Endothelial cell of umbilical vein (primary cell): ENCODE results near the gene SETMAR. TPM values are rescaled to one million over a fixed set of nuclear protein-coding genes. Genes with fewer than 3 reads are reported as not detected.
"Not testable (repeated sequence)": the region's sequence is repeated elsewhere in the genome, so short reads cannot be mapped to it uniquely, and the experiment has no call there.

Experiments used
- BruUV-seq: library from RNA; stranded (reverse); fragments of 400-500 nt; replicated peaks from 2 replicates; lab custom pipeline; 2021; lab: Mats Ljungman, UMichigan
- CTCF ChIA-PET: fragments of 300-600, 350-600 bp; sonication (Branson Sonifier 250); formaldehyde crosslinking; loops from one replicate; lab custom pipeline; 2021; ENCODE audit warnings: antibody characterized with exemption, inconsistent platforms; lab: Charles Lee
- POLR2A ChIA-PET: fragments of 300-600, 350-600 bp; sonication (Branson Sonifier 250); formaldehyde crosslinking; loops from one replicate; lab custom pipeline; 2021; ENCODE audit warnings: antibody characterized with exemption, inconsistent platforms; lab: Charles Lee
- DNase-seq: peaks from one replicate; pipeline ENCODE4 v3.0.0-alpha.2; 2011; ENCODE audit warnings: low read depth, low spot score
- FAIRE-seq: peaks from 2 replicates; lab custom pipeline; 2011; peaks lifted over from hg19 to GRCh38; lab: Jason Lieb, UNC
- H2AFZ ChIP-seq: 2 replicates; pipeline ENCODE4 v1.6.0; 2012; ENCODE audit warnings: low read depth, low read length, control low read depth, inconsistent platforms
- H3K27ac ChIP-seq: 2 replicates; pipeline ENCODE4 v1.5.1; 2011; ENCODE audit warnings: low read depth, mild to moderate bottlenecking, control low read depth, low read length, moderate library complexity; ENCODE audit not compliant: insufficient read depth
- H3K27me3 ChIP-seq, 2 experiments: 2 replicates each; pipeline versions ENCODE4 v1.6.0 to v1.6.1; 2011; ENCODE audit warnings: low read length in 2 of 2, mixed read lengths in 1 of 2; ENCODE audit not compliant: control insufficient read depth in 2 of 2, insufficient read depth in 2 of 2
- H3K36me3 ChIP-seq, 2 experiments: 2 replicates in 1 of 2; 3 replicates in 1 of 2; pipeline ENCODE4 v1.5.1; 2011; ENCODE audit warnings: low read length in 2 of 2, mild to moderate bottlenecking in 1 of 2, moderate library complexity in 1 of 2; ENCODE audit not compliant: control insufficient read depth in 2 of 2, insufficient read depth in 2 of 2; ENCODE audit errors: extremely low read depth in 1 of 2
- H3K4me1 ChIP-seq: 3 replicates; pipeline ENCODE4 v1.5.1; 2011; ENCODE audit warnings: mild to moderate bottlenecking, low read length; ENCODE audit not compliant: control insufficient read depth, insufficient read depth; ENCODE audit errors: extremely low read depth
- H3K4me2 ChIP-seq: 2 replicates; pipeline ENCODE4 v1.6.1; 2011; ENCODE audit warnings: low read length, control low read depth, mixed read lengths; ENCODE audit not compliant: insufficient read depth
- H3K4me3 ChIP-seq, 3 experiments: fragments of 200-600 bp in 1 of 3; sonication (generic), shearing (Covaris generic) in 1 of 3; replicated peaks in 1 of 3; 2 replicates each; pipeline ENCODE4 v1.5.1; 2011 to 2016; ENCODE audit warnings: control low read depth in 3 of 3, low read length in 3 of 3, mild to moderate bottlenecking in 2 of 3, inconsistent platforms in 1 of 3, low read depth in 1 of 3, moderate library complexity in 1 of 3; ENCODE audit not compliant: insufficient read depth in 1 of 3
- H3K79me2 ChIP-seq: 2 replicates; pipeline ENCODE4 v1.6.0; 2012; ENCODE audit warnings: low read length, inconsistent platforms; ENCODE audit not compliant: control insufficient read depth, insufficient read depth
- H3K9ac ChIP-seq: replicated peaks from 2 replicates; pipeline ENCODE3; 2011; ENCODE audit warnings: low read length, control low read depth; ENCODE audit not compliant: insufficient read depth; ENCODE audit errors: extremely low read depth
- H3K9me1 ChIP-seq: replicated peaks from 3 replicates; pipeline ENCODE4 v1.6.0; 2011; ENCODE audit warnings: mild to moderate bottlenecking, low read length; ENCODE audit not compliant: control insufficient read depth, insufficient read depth; ENCODE audit errors: extremely low read depth
- H3K9me3 ChIP-seq: replicated peaks from 2 replicates; pipeline ENCODE4 v1.5.1; 2012; ENCODE audit warnings: low read length, inconsistent platforms; ENCODE audit not compliant: control insufficient read depth, insufficient read depth
- H4K20me1 ChIP-seq: replicated peaks from 2 replicates; pipeline ENCODE3; 2011; ENCODE audit warnings: mild to moderate bottlenecking, low read length; ENCODE audit not compliant: control insufficient read depth, insufficient read depth; ENCODE audit errors: extremely low read depth
- CTCF ChIP-seq, 2 donors: IDR thresholded peaks; 1 replicate in 1 of 2; 2 replicates in 1 of 2; pipeline ENCODE4 v1.5.1; 2011; ENCODE audit warnings: low read length in 2 of 2, mild to moderate bottlenecking in 2 of 2, moderate library complexity in 2 of 2, control low read depth in 1 of 2, inconsistent platforms in 1 of 2, low read depth in 1 of 2; ENCODE audit not compliant: insufficient read depth in 1 of 2; ENCODE audit errors: extremely low read depth in 1 of 2
- FOS ChIP-seq: IDR thresholded peaks from 2 replicates; pipeline ENCODE4 v1.6.1; 2011; ENCODE audit warnings: mild to moderate bottlenecking, low read length, moderate library complexity, borderline replicate concordance; ENCODE audit not compliant: insufficient read depth
- MYC ChIP-seq: IDR thresholded peaks from one replicate; pipeline ENCODE4 v1.6.1; 2011; ENCODE audit warnings: mild to moderate bottlenecking, low read depth, low read length
- POLR2AphosphoS5 ChIP-seq: IDR thresholded peaks from 2 replicates; pipeline ENCODE4 v1.6.1; 2012; ENCODE audit warnings: low read depth, mild to moderate bottlenecking, control low read depth, low read length, moderate library complexity; ENCODE audit not compliant: insufficient read depth
- dilution Hi-C: fragments of 300-500 bp; cut with MboI; formaldehyde crosslinking; loops from one replicate; pipeline ENCODE4 v1.15.0; 2019; ENCODE audit warnings: low sequenced_read_pairs; ENCODE audit not compliant: extremely low pct_ligation_motif_present
- intact Hi-C: fragments of 100-400 bp; cut with micrococcal nuclease; formaldehyde crosslinking; loops from one replicate; pipeline ENCODE4 v1.10.0; 2022
- polyA plus RNA-seq, 4 experiments: library from polyadenylated mRNA; depleted of rRNA in 3 of 4; stranded (reverse) in 3 of 4; unstranded in 1 of 4; fragments of >200 nt; gene quantifications; 2 replicates each; pipeline versions ENCODE4 v1.2.1 to v1.2.3, GENCODE V29; 2011 to 2012; ENCODE audit warnings: missing spikeins in 1 of 4
- total RNA-seq: library from RNA; stranded (reverse); gene quantifications from 2 replicates; pipeline ENCODE4 v1.2.3, GENCODE V29; 2021

SETMAR gene
- total and polyA plus RNA-seq, 2 donors (not counting 3 experiments of a cell fraction or from before 2014, with no cell fraction given) = 9.6 to 15.4 TPM

GRCh38 chr3:4294616-4295327 lies 8.4 kb upstream of the SETMAR start:
- Histone ChIP-seq H3K79me2 (no peaks in the 10 kb centered on the region), H3K9me3 (no peaks in the 10 kb centered on the region), H3K9me1 (no peaks in the 10 kb centered on the region), H3K27me3 (peaks cover 0 to 2% of the 10 kb centered on the region in 2 experiments), H3K27ac (no peak overlapping the region), H3K36me3 (no peaks in the 10 kb centered on the region), H3K4me1 (no peaks in the 10 kb centered on the region), H3K9ac (no peak overlapping the region), H3K4me2 (no peak overlapping the region), H2AFZ (no peak overlapping the region), H4K20me1 (no peaks in the 10 kb centered on the region), H3K4me3 (no peak overlapping the region)
- DNase-seq (no peak), FAIRE-seq (no peak)
- CTCF ChIA-PET = interaction anchor here (1.2 to 11.4 kb wide), 2 partner anchors 8 to 1094 kb away, joined by 3 to 213 read pairs; no protein-coding TSS in a partner anchor
- intact Hi-C loops (no loop called here), dilution Hi-C loops (no loop called here)
- BruUV-seq = no TSS peak
- POLR2A ChIA-PET = no interaction called here
- TF ChIP-seq MYC (no peak), CTCF (IDR thresholded peaks at IDR 0.05; ENCODE audit: extremely low read depth in 1 of 2, insufficient read depth in 1 of 2, low read depth in 1 of 2, low read length in 2 of 2) (no peak), POLR2AphosphoS5 (no peak), FOS (no peak)

- DNase-seq, H3K79me2 ChIP-seq, FAIRE-seq, POLR2A ChIA-PET, H3K36me3 ChIP-seq, dilution Hi-C loops, H3K4me2 ChIP-seq, H4K20me1 ChIP-seq, H3K9ac ChIP-seq, H3K4me3 ChIP-seq, intact Hi-C loops, H2AFZ ChIP-seq, H3K27me3 ChIP-seq, H3K27ac ChIP-seq, H3K4me1 ChIP-seq, H3K9me1 ChIP-seq, BruUV-seq, H3K9me3 ChIP-seq: not testable (repeated sequence)
- CTCF ChIA-PET = interaction anchor here (1.4 to 2.9 kb wide), 3 partner anchors 8 to 1096 kb away, joined by 4 to 11 read pairs (median 6); no protein-coding TSS in a partner anchor
These were observed 6.7 kb upstream of the SETMAR start for GRCh38 chr3:4296454-4296853.
